ENCODE data around the gene DMD. TPM values are rescaled to one million over a fixed set of nuclear protein-coding genes. Genes with fewer than 3 reads are reported as not detected.
"Not testable (repeated sequence)": the region's sequence is repeated elsewhere in the genome, so short reads cannot be mapped to it uniquely, and the experiment has no call there.

DMD gene
- total RNA-seq, 1 donor from 2014 or later: 127 TPM

DNA sequence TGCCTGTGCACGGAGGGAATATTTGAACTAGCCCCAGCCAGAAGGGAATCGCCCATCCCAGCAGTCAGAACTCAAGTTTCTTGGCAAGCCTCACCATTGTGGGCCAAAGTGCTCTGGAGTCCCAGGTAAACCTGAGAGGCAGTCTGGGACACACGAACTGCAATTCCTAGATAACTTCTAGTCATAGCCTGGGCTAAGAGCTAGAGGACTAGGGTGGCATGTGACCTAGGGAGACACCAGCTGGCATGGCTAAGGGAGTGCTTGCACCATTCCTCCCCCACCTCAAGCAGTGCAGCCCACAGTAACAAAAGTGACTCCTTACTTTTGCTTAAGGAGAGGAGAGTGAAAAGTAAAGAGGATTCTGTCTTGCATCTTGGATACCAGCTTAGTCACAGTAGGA, 935.2 kb downstream of the DMD start:
- no peak for DNase-seq (ENCODE audit: low spot score)

- no peak for DNase-seq (ENCODE audit: low spot score)
Observed at GRCh38 chrX:32269866-32270265, 941.5 kb downstream of the DMD start.

DNA sequence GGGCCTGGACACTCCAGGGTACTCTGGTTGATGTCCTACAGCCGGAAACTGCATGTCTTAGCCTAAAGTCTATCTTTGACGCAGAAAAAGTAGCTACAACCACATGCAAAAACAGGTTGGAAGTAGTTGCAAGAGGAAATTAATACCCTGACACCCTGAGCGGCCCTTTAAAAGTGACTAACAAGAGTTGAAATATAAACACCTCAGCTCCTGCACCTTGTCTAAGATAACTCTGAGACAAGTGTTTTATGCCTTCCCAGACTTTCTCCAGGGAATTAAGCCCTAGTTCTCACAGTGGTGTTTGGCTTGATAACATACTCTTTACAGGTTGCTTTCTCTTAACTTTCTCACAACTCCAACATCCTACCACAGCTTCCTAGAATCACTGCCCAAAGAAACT, 943.1 kb downstream of the DMD start:
- DNase-seq (ENCODE audit: low spot score): no peak

DNA sequence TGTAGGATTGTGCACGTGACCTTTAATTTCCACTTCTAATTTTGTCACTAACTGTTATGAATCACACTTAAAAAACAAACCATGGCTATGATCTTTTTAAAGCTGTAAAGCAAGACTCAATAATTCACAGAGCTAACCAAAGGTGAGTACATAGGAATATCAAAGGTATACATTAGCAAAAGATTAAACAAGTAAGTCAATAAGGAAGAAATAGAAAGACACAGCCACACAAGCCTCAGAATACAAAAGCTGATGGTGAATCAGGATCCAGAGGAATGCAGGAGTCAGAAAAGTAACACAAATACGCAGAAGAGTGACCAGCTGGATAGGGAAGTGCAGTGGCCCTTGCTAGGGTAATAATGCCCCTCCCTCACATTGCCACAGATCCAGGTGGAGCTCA, 943.6 kb downstream of the DMD start:
- no peak for DNase-seq (ENCODE audit: low spot score)

DNA sequence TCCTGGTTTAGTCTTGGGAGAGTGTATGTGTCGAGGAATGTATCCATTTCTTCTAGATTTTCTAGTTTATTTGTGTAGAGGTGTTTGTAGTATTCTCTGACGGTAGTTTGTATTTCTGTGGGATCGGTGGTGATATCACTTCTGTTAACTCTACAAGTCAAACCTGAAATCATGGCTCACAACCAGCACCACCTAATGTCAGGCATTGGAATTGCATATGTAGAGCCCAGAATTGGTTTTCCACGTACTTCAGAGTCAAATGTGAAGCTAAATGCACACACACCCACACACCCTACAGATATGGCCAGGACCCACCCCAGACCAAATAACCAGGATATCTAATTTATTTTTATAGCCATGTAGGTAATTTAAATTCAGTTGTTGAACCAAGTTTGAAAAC, 964.7 kb downstream of the DMD start:
- not testable (repeated sequence) for DNase-seq (ENCODE audit: low spot score)

DNA sequence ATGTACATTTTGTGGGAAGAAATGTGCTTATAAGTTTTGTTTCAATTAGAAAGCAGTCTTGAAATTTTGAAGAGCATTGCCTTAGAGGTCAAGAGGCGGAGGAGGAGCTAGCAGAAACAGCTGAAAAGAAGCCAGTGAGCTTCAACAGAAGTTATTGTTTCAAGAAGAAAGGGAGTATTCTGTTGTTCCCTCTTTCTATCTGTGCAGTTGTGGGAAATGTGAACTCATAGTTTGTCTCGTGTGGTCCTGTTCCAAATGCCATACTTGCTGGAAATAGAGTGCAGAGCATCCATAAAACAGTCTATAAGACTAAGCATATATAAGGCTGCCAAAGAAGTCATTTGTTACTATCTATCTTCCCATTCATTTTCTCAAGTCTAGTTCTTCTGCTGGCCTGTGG, 1015.7 kb downstream of the DMD start:
- DNase-seq (ENCODE audit: low spot score): no peak

DNA sequence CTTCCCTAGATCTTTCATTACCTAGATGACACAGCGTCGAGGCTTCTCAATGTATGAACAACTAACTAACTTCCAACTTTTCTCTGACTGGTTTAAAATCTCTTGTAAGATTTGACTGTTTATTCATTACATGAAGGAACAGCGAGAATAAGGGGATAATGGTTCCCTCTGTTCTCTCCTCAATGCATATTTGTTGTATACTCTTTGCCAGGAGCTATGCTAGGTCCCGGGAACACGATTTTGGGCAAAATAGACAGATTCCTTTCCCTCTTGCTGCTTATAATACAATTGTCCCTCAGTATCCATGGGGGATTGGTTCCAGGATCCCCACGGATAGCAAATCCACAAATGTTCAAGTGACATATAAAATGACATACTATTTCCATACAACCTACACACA, 1020.0 kb downstream of the DMD start:
- DNase-seq (ENCODE audit: low spot score): no peak

GRCh38 chrX:32185160-32185559, 1026.2 kb downstream of the DMD start:
- DNase-seq (ENCODE audit: low spot score): no peak

- DNase-seq (ENCODE audit: low spot score): no peak
Observed at GRCh38 chrX:32183066-32183465, 1028.3 kb downstream of the DMD start.

GRCh38 chrX:32176510-32176909, 1034.8 kb downstream of the DMD start:
- no peak for DNase-seq (ENCODE audit: low spot score)

DNA sequence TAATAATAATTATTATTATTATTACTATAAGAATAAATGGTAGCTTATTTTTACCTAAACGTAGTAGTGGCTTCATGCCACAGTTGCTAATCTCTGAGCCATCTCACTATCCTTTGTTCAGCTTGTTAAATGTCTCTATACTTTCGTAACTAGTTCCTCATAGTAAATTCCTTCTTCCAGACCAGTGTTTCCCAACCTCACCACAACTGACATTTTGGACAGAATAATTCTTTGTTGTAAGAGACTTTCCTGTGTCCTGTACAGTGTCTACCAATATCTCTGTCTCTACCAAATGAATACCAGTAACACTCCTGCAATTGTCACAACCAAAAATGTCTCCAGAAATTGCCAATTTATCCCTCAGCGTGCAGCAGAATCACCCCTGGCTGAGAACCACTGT, 1040.9 kb downstream of the DMD start:
- DNase-seq (ENCODE audit: low spot score): no peak

- no peak for DNase-seq (ENCODE audit: low spot score)
Observed at GRCh38 chrX:32155044-32155638, 1056.2 kb downstream of the DMD start.

DNA sequence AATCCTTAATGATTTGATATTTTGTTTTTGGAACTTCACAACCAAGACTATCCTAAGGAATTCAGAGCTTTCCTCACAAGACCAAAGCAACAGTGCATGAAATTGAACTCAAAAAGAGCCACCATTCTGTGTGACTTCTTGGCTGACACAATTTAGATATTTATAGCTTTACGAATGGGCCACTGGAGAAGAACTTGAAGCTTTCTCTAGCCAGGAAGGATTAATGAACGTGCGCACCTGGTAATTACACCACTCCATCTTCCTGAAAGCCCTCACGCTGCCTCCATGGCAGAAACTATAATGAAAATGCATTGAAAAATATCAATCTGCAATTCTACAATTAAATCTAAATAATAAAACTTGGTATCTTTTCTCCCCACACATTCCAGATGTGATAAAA, 1057.8 kb downstream of the DMD start:
- no peak for DNase-seq (ENCODE audit: low spot score)

GRCh38 chrX:32150141-32150540, 1061.2 kb downstream of the DMD start:
- DNase-seq (ENCODE audit: low spot score): no peak

DNA sequence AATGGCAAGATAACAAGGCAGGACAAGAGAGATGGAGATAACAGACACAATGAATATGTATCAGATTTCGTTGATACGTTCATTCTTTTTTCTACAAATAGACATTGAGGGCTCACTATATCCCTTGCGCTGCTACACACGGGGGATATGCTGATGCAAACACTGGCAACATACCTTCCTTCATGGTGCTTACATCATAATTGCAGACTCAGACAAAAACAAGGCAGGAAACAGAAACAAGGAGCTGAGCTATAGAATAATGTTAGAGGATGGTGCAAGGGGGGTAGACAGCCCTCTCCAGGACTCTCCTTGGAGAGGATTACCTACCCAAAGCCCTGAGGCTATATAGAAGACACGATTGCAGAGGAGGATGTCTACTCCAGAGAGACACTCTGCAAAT, 1069.5 kb downstream of the DMD start:
- no peak for DNase-seq (ENCODE audit: low spot score)

- DNase-seq (ENCODE audit: low spot score): no peak
Observed at GRCh38 chrX:32139476-32139875, 1071.9 kb downstream of the DMD start.

GRCh38 chrX:32137525-32137924, 1073.8 kb downstream of the DMD start:
- DNase-seq (ENCODE audit: low spot score): peak; percentile 14

DNA sequence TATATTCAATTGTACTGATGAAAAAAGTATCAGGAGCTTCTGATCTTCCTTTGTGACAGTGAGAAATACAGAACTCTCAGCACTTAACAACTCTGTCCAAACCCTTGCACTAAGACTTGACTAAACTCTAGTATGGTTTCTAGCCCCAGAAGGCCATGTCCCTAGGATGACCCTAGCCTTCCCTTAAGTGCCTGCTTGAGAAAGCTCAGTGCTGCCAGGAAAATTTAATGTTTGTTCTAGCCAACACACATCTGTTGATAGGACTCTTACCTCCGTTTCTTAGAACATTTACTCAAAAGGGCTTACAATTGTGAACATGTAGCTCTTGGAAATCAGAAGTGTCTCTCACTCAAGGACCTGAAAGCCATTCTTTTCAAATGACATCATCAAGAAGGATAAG, 1084.4 kb downstream of the DMD start:
- no peak for DNase-seq (ENCODE audit: low spot score)

DNA sequence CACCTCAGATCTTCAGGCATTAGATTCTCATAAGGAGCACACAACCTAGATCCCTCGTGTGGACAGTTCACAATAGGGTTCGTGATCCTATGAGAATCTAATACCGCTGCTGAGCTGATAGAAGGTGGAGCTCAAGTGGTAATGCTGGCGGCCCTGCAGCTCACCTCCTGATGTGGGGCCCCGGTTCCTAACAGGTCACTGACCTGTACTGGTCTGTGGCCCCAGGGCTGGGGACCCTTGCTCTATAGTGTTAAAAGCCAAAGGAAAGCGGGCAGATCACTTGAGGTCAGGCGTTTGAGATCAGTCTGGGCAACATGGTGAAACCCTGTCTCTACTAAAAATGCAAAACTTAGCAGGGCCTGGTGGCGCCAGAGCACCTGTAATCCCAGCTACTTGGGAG, 1092.5 kb downstream of the DMD start:
- DNase-seq (ENCODE audit: low spot score): no peak

DNA sequence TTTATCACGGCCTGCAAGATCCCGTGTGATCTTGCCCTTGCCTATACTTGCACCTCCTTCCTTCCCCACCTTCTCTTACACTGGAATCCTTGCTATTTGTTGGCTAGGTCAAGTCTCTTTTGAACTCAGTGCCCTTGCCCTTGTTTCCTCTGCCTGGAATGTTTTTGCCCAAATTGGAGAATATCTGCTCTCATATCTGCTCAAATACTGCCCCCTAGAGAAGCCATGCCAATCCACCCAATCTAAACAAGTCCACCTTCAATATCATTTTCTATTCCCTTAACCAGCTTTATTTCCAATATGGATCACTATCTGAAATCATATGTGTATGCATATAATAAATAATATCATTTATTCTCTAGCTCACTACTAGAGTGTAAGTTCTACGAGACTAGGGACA, 1095.3 kb downstream of the DMD start:
- DNase-seq (ENCODE audit: low spot score): no peak

DNA sequence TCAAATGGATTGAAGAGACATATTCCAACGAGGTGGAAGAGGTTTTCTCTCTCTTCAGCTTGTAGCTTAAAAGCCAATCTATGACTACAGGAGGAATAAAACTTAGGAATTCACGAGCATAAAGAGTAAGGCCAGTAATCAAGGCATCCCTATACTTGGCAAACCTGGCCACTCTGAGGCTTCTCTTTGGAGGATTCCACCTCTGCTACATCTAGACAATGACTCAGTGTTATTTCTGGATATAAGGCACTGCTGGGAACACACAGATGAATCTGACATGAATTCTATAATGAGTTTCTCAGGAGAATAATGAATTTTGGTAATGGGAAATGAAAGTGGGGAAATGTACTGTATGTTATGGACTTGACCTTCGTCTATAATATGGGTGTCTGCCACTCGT, 1123.7 kb downstream of the DMD start:
- no peak for DNase-seq (ENCODE audit: low spot score)

GRCh38 chrX:32084757-32085156, 1126.6 kb downstream of the DMD start:
- no peak for DNase-seq (ENCODE audit: low spot score)

GRCh38 chrX:32048285-32048684, 1163.1 kb downstream of the DMD start:
- DNase-seq (ENCODE audit: low spot score): no peak

DNA sequence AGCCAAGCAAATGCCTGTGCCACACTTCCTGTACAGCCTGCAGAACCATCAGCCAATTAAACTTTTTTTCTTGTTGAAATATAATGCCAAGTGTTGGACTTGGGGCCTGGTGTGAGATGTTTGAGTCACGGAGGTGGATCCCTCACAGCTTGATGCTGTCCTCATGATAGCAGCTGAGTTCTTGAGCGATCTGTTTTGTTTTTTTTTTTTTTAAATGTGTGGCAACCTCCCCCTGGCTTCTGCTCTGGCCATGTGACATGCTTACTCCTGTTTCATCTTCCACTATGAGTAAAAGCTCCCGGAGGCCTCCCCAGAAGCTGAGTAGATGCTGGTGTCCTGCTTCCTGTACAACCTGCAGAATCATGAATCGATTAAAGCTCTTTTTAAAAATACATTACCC, 1166.2 kb downstream of the DMD start:
- DNase-seq (ENCODE audit: low spot score): no peak

DNA sequence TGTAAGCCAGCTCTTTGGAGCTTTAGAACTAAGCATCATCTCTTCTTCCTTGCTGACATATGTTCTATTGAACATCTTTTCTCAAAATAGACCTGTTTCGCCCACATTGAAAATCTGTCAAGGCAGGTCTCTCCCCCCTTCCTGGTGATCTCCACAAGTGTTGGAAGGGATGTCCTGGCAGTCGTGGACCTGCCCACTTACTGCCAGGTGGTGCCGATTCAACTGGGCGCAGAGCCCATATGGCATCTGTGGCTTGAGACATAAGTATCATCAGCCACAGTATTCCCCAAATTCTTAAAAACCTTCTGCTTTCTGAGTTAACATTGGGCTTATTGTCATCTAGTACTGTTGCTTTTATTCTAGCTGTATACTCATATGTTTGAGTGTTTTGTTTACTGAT, 1170.2 kb downstream of the DMD start:
- DNase-seq (ENCODE audit: low spot score): no peak
